Myocyte (in vitro differentiated cells): ENCODE data around the gene PLCXD3. TPM values are rescaled to one million over a fixed set of nuclear protein-coding genes. Genes with fewer than 3 reads are reported as not detected.

Experiments used
- DNase-seq: peaks from one replicate; pipeline ENCODE4 v3.0.0-alpha.2; 2012; ENCODE audit warnings: low read depth
- total RNA-seq: library from RNA; depleted of rRNA; stranded (reverse); fragments of >200 nt; gene quantifications from 2 replicates; pipeline ENCODE4 v1.2.3, GENCODE V29; 2014

Gene PLCXD3
- total RNA-seq, 1 donor from 2014 or later, result not detected

- no peak for DNase-seq
These were observed 220.4 kb downstream of the PLCXD3 start for GRCh38 chr5:41289970-41290464.

GRCh38 chr5:41286696-41287095 lies 223.7 kb downstream of the PLCXD3 start:
- no peak for DNase-seq

GRCh38 chr5:41286165-41286564 lies 224.2 kb downstream of the PLCXD3 start:
- no peak for DNase-seq

- DNase-seq, result no peak
These were observed 225.5 kb downstream of the PLCXD3 start for GRCh38 chr5:41284938-41285337.

GRCh38 chr5:41281215-41281810 lies 229.1 kb downstream of the PLCXD3 start:
- no peak for DNase-seq

- no peak for DNase-seq
These were observed 231.4 kb downstream of the PLCXD3 start for GRCh38 chr5:41279040-41279439.

GRCh38 chr5:41277476-41278245 lies 232.7 kb downstream of the PLCXD3 start:
- no peak for DNase-seq

- DNase-seq, result no peak
These were observed 234.4 kb downstream of the PLCXD3 start for GRCh38 chr5:41275813-41276512.

GRCh38 chr5:41270423-41271251 lies 239.8 kb downstream of the PLCXD3 start:
- DNase-seq, result peak; percentile 73

GRCh38 chr5:41268894-41269293 lies 241.5 kb downstream of the PLCXD3 start:
- DNase-seq, result no peak

GRCh38 chr5:41266377-41266776 lies 244.0 kb downstream of the PLCXD3 start:
- no peak for DNase-seq

GRCh38 chr5:41264019-41264418 lies 246.4 kb downstream of the PLCXD3 start:
- no peak for DNase-seq

- no peak for DNase-seq
These were observed 247.1 kb downstream of the PLCXD3 start for GRCh38 chr5:41263335-41263734.
